Breast epithelium (tissue), 4 donors: ENCODE measurements around the gene TXNRD1. TPM values are rescaled to one million over a fixed set of nuclear protein-coding genes. Genes with fewer than 3 reads are reported as not detected.
"Not testable (repeated sequence)": the region's sequence is repeated elsewhere in the genome, so short reads cannot be mapped to it uniquely, and the experiment has no call there.

Experiments used
- DNase-seq, 2 donors: peaks; one replicate each; pipeline ENCODE4 v3.0.0-alpha.2; 2019; ENCODE audit warnings: low spot score in 2 of 2
- H3K27ac ChIP-seq, 2 donors: fragments of 200-600 bp; sonication (generic) in 1 of 2; one replicate each; pipeline ENCODE4 v1.5.1; 2016 to 2019; ENCODE audit warnings: mild to moderate bottlenecking in 1 of 2
- H3K27me3 ChIP-seq, 2 donors: fragments of 200-600 bp; sonication (generic) in 1 of 2; one replicate each; pipeline versions ENCODE4 v1.5.1 to v1.6.0; 2017 to 2019; ENCODE audit warnings: control low read depth in 1 of 2, mild to moderate bottlenecking in 1 of 2
- H3K36me3 ChIP-seq: fragments of 200-600 bp; one replicate; pipeline ENCODE4 v1.5.1; 2019
- H3K4me1 ChIP-seq, 2 donors: fragments of 200-600 bp; sonication (generic); one replicate each; pipeline ENCODE4 v1.5.1; 2016 to 2019; ENCODE audit warnings: control low read depth in 1 of 2
- H3K4me3 ChIP-seq, 3 donors: fragments of 200-600 bp; sonication (generic); 1 replicate in 2 of 3; 2 replicates in 1 of 3; pipeline ENCODE4 v1.5.1; 2016 to 2019; ENCODE audit warnings: mild to moderate bottlenecking in 3 of 3, moderate library complexity in 2 of 3
- H3K9me3 ChIP-seq, 2 donors: fragments of 200-600 bp; sonication (generic) in 1 of 2; one replicate each; pipeline ENCODE4 v1.5.1; 2016 to 2019; ENCODE audit warnings: control low read depth in 1 of 2
- CTCF ChIP-seq, 3 donors: fragments of 450-650 bp; IDR thresholded peaks; one replicate each; pipeline ENCODE4 v1.5.1; 2016 to 2017; ENCODE audit warnings: antibody characterized with exemption in 3 of 3, mild to moderate bottlenecking in 3 of 3, moderate library complexity in 3 of 3
- POLR2A ChIP-seq: fragments of 450-650 bp; IDR thresholded peaks from one replicate; pipeline ENCODE4 v1.6.1; 2016; ENCODE audit warnings: antibody characterized with exemption, mild to moderate bottlenecking, moderate library complexity
- POLR2AphosphoS5 ChIP-seq, 3 donors: sonication (generic); formaldehyde crosslinking; IDR thresholded peaks; one replicate each; pipeline ENCODE4 v1.6.1; 2017; ENCODE audit warnings: antibody characterized with exemption in 3 of 3
- intact Hi-C: fragments of 100-400 bp; cut with DNase I; formaldehyde crosslinking; loops from one replicate; pipeline ENCODE4 v1.15.1; 2023; ENCODE audit warnings: low total_unique reads
- total RNA-seq, 3 donors: library from RNA; depleted of rRNA; stranded (reverse); fragments of >200 nt; gene quantifications; one replicate each; pipeline ENCODE4 v1.1.0, GENCODE V29; 2016

TXNRD1 gene
- total RNA-seq, 3 donors from 2014 or later = 60.2 to 137 (median 103) TPM

- intact Hi-C loops = no loop called here
- Histone ChIP-seq H3K27me3 (no peaks in the 10 kb centered on the region), H3K4me3 (no peak overlapping the region), H3K4me1 (peaks cover 0 to 5% of the 10 kb centered on the region in 2 donors), H3K36me3 (no peaks in the 10 kb centered on the region), H3K9me3 (no peaks in the 10 kb centered on the region), H3K27ac (no peak overlapping the region)
- TF ChIP-seq POLR2A = no peak
- TF ChIP-seq POLR2AphosphoS5 (IDR thresholded peaks at IDR 0.05) = no peak
- no peak for TF ChIP-seq CTCF (IDR thresholded peaks at IDR 0.05)
- no peak for DNase-seq
These were observed 76.4 kb downstream of the TXNRD1 start for GRCh38 chr12:104291867-104292524.

GRCh38 chr12:104292872-104293794 lies 77.6 kb downstream of the TXNRD1 start:
- H3K4me3 ChIP-seq = no peak overlapping the region
- H3K9me3 ChIP-seq = no peaks in the 10 kb centered on the region
- H3K27ac ChIP-seq = no peak overlapping the region
- no peak for DNase-seq
- no peaks in the 10 kb centered on the region for H3K27me3 ChIP-seq
- intact Hi-C loops = no loop called here
- TF ChIP-seq POLR2A = no peak
- TF ChIP-seq POLR2AphosphoS5 (IDR thresholded peaks at IDR 0.05) = no peak
- no peak for TF ChIP-seq CTCF (IDR thresholded peaks at IDR 0.05)
- no peaks in the 10 kb centered on the region for H3K36me3 ChIP-seq
- H3K4me1 ChIP-seq = peaks cover 0 to 5% of the 10 kb centered on the region in 2 donors

GRCh38 chr12:104294158-104294859 lies 78.7 kb downstream of the TXNRD1 start:
- H3K36me3 ChIP-seq, H3K9me3 ChIP-seq, H3K4me1 ChIP-seq, H3K27me3 ChIP-seq, H3K4me3 ChIP-seq, H3K27ac ChIP-seq, intact Hi-C loops, DNase-seq: not testable (repeated sequence)

GRCh38 chr12:104294927-104295668 lies 79.5 kb downstream of the TXNRD1 start:
- Histone ChIP-seq H3K27me3 (no peaks in the 10 kb centered on the region), H3K27ac (no peak overlapping the region), H3K4me3 (no peak overlapping the region), H3K4me1 (no peaks in the 10 kb centered on the region), H3K36me3 (no peaks in the 10 kb centered on the region), H3K9me3 (no peaks in the 10 kb centered on the region)
- intact Hi-C loops = no loop called here
- no peak for DNase-seq
- TF ChIP-seq POLR2AphosphoS5 (IDR thresholded peaks at IDR 0.05) (no peak), CTCF (IDR thresholded peaks at IDR 0.05) (no peak), POLR2A (no peak)

GRCh38 chr12:104295954-104296353 lies 80.4 kb downstream of the TXNRD1 start:
- no peaks in the 10 kb centered on the region for H3K36me3 ChIP-seq
- no peaks in the 10 kb centered on the region for H3K27me3 ChIP-seq
- no peak overlapping the region for H3K27ac ChIP-seq
- H3K4me1 ChIP-seq = no peaks in the 10 kb centered on the region
- TF ChIP-seq POLR2AphosphoS5 (IDR thresholded peaks at IDR 0.05) = no peak
- no peak for TF ChIP-seq POLR2A
- no peak for TF ChIP-seq CTCF (IDR thresholded peaks at IDR 0.05)
- H3K9me3 ChIP-seq = no peaks in the 10 kb centered on the region
- no peak overlapping the region for H3K4me3 ChIP-seq
- intact Hi-C loops = no loop called here
- no peak for DNase-seq
